ENCODE results near the gene IPO9.

GRCh38 chr1:201895913-201896807 lies 67.2 kb downstream of the IPO9 start:
- TF ChIP-seq CTCF (conservative IDR thresholded peaks at IDR 0.05; ENCODE audit: low read depth in 2 of 2) (peak; percentile 99), EZH2 (IDR thresholded peaks at IDR 0.05; ENCODE audit: low read depth, unreplicated experiment) (no peak), POLR2AphosphoS5 (IDR thresholded peaks at IDR 0.05; ENCODE audit: low read depth) (no peak), EZH2phosphoT487 (IDR thresholded peaks at IDR 0.05; ENCODE audit: unreplicated experiment) (no peak), JUNB (IDR thresholded peaks at IDR 0.05; ENCODE audit: unreplicated experiment) (no peak), ZNF114 (CRISPR knock-in tag; IDR thresholded peaks at IDR 0.05) (no peak), ETS1 (IDR thresholded peaks at IDR 0.05) (no peak), ZNF331 (CRISPR knock-in tag; IDR thresholded peaks at IDR 0.05; ENCODE audit: low read depth) (no peak), CREB1 (CRISPR knock-in tag; IDR thresholded peaks at IDR 0.05; ENCODE audit: low read depth) (peak; percentile 85), REST (IDR thresholded peaks at IDR 0.05; ENCODE audit: unreplicated experiment) (no peak), STAT1 (IDR thresholded peaks at IDR 0.05; ENCODE audit: unreplicated experiment) (no peak), NANOG (IDR thresholded peaks at IDR 0.05; ENCODE audit: borderline replicate concordance) (no peak), ZNF462 (CRISPR knock-in tag; IDR thresholded peaks at IDR 0.05) (no peak)

All from GM23338 (cell line).